Neutrophil (primary cell): ENCODE measurements around the gene FOXL3.

ENCODE experiments used
- H3K27ac ChIP-seq: fragments of 200-600 bp; sonication (generic); 2 replicates; pipeline ENCODE4 v1.5.1; 2016; ENCODE audit warnings: mild to moderate bottlenecking, moderate library complexity
- H3K27me3 ChIP-seq: fragments of 200-600 bp; sonication (generic); 2 replicates; pipeline ENCODE4 v1.6.0; 2016; ENCODE audit warnings: mild to moderate bottlenecking
- H3K36me3 ChIP-seq: fragments of 200-600 bp; sonication (generic); 2 replicates; pipeline ENCODE4 v1.5.1; 2017
- H3K4me1 ChIP-seq, 2 experiments: fragments of 200-600 bp in 1 of 2; sonication (generic) in 1 of 2; 1 replicate in 1 of 2; 2 replicates in 1 of 2; pipeline versions ENCODE4 v1.5.1 to v1.6.1; 2013 to 2016; ENCODE audit warnings: low read depth in 1 of 2, low read length in 1 of 2, mild to moderate bottlenecking in 1 of 2, moderate library complexity in 1 of 2; ENCODE audit not compliant: control insufficient read depth in 1 of 2, insufficient read depth in 1 of 2
- H3K4me3 ChIP-seq, 2 experiments: fragments of 200-600 bp in 1 of 2; sonication (generic) in 1 of 2; 1 replicate in 1 of 2; 2 replicates in 1 of 2; pipeline ENCODE4 v1.5.1; 2013 to 2016; ENCODE audit warnings: low read depth in 1 of 2, low read length in 1 of 2, mild to moderate bottlenecking in 1 of 2, moderate library complexity in 1 of 2
- H3K9me3 ChIP-seq: fragments of 200-600 bp; sonication (generic); 2 replicates; pipeline ENCODE4 v1.5.1; 2016
- CTCF ChIP-seq: fragments of 200-600 bp; sonication (generic); IDR thresholded peaks from 2 replicates; pipeline ENCODE4 v1.5.1; 2016; ENCODE audit warnings: antibody characterized with exemption

The FOXL3 gene

GRCh38 chr7:290554-291372 is 793 bp downstream of the FOXL3 start:
- Histone ChIP-seq H3K27me3 (peaks cover 87% of the 10 kb centered on the region), H3K4me3 (no peak overlapping the region), H3K36me3 (no peaks in the 10 kb centered on the region), H3K4me1 (no peaks in the 10 kb centered on the region), H3K27ac (no peak overlapping the region), H3K9me3 (no peaks in the 10 kb centered on the region)
- TF ChIP-seq CTCF: no peak

- H3K36me3 ChIP-seq: no peaks in the 10 kb centered on the region
- TF ChIP-seq CTCF: no peak
- no peaks in the 10 kb centered on the region for H3K4me1 ChIP-seq
- H3K27ac ChIP-seq: no peak overlapping the region
- peaks cover 79% of the 10 kb centered on the region for H3K27me3 ChIP-seq
- no peak overlapping the region for H3K4me3 ChIP-seq
- no peaks in the 10 kb centered on the region for H3K9me3 ChIP-seq
These were observed 1.6 kb downstream of the FOXL3 start for GRCh38 chr7:291373-292092.

GRCh38 chr7:292226-292625 is 2.3 kb downstream of the FOXL3 start:
- no peak for TF ChIP-seq CTCF
- H3K27ac ChIP-seq: no peak overlapping the region
- no peak overlapping the region for H3K4me3 ChIP-seq
- peaks cover 74% of the 10 kb centered on the region for H3K27me3 ChIP-seq
- H3K36me3 ChIP-seq: no peaks in the 10 kb centered on the region
- H3K4me1 ChIP-seq: no peaks in the 10 kb centered on the region
- H3K9me3 ChIP-seq: no peaks in the 10 kb centered on the region

GRCh38 chr7:292826-293225 is 2.9 kb downstream of the FOXL3 start:
- TF ChIP-seq CTCF: no peak
- Histone ChIP-seq H3K36me3 (no peaks in the 10 kb centered on the region), H3K9me3 (no peaks in the 10 kb centered on the region), H3K27ac (no peak overlapping the region), H3K4me1 (no peaks in the 10 kb centered on the region), H3K4me3 (no peak overlapping the region), H3K27me3 (peaks cover 68% of the 10 kb centered on the region)

GRCh38 chr7:293681-294439 is 3.9 kb downstream of the FOXL3 start:
- no peaks in the 10 kb centered on the region for H3K4me1 ChIP-seq
- no peak overlapping the region for H3K27ac ChIP-seq
- H3K27me3 ChIP-seq: peaks cover 57% of the 10 kb centered on the region
- H3K9me3 ChIP-seq: no peaks in the 10 kb centered on the region
- no peak for TF ChIP-seq CTCF
- no peak overlapping the region for H3K4me3 ChIP-seq
- no peaks in the 10 kb centered on the region for H3K36me3 ChIP-seq
